Measurements from ENCODE around the gene MTSS2. TPM values are rescaled to one million over a fixed set of nuclear protein-coding genes. Genes with fewer than 3 reads are reported as not detected.

Gene MTSS2
- total and polyA plus RNA-seq, 2 of the 8 experiments (the other 6 are each of a cell fraction or from before 2014, with no cell fraction given): 23.3 to 36.7 TPM

DNA sequence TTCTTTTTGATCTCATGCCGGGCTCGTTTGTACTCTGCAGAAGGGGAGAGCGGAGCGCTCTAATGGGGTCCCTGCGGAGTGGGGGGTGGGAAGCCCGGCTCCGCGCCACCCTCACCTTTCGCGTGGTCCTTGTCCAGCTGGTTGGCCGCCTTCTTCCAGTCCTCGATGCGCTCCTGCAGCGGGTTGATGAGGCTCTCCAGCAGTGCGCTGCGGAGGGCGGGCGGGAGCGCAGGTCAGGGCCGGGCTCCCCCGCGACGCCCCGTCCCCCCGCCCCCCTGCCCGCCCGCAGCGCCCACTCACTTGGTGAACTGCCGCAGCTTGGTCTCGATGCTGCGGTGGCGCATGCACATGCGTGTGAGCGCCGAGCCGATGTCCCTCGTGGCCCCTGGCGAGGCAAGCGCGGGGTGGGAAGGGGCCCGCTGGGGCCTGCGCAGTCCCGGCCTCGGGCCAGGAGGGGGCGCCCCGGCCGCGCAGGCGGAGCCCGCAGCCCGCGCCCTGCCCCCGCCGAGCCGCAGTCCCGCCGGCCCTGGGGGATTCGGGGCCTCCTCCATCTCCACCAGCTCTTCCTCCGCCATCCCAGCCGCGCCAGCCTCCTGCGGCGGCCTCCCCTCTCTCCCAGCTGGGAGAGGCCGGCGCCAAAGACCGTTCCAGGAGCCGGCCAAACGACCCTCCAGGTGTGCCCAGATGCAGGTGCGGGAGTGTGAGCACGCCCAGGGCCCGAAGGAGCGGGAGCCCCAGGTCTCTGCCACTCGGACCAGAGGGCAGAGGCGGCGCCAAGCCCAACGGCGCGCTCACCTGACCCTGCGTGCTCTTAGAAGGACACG lies 6.0 kb downstream of the MTSS2 start:
- Histone ChIP-seq H3K56ac (replicated peaks; ENCODE audit: insufficient read length, low read depth, low read length) (no peak overlapping the region), H2BK5ac (ENCODE audit: low read depth, low read length) (no peak overlapping the region), H4K20me1 (replicated peaks in 1 of 2; ENCODE audit: control insufficient read depth in 1 of 2, insufficient read depth in 2 of 2, low read length in 2 of 2) (peaks cover 6 to 8% of the 10 kb centered on the region in 2 experiments), H3K79me1 (ENCODE audit: low read depth, low read length) (peaks cover 3% of the 10 kb centered on the region; the same call in 1 of the 2 replicates), H4K8ac (ENCODE audit: extremely low read depth, insufficient read depth, low read length) (peak overlapping the region; percentile 93), H3K4me1 (replicated peaks in 1 of 4; ENCODE audit: control insufficient read depth in 3 of 4, insufficient read depth in 4 of 4, low read length in 3 of 4) (peaks cover 0 to 14% (median 4%) of the 10 kb centered on the region in 4 experiments; a peak in 5 of 7 replicates), H4K5ac (ENCODE audit: insufficient read length, low read depth, low read length) (no peak overlapping the region), H3K4me2 (ENCODE audit: insufficient read depth in 1 of 2, low read depth in 2 of 2, low read length in 2 of 2) (peak overlapping the region in 1 of 2 experiments; percentile 58; a peak in 3 of 4 replicates), H4K91ac (replicated peaks; ENCODE audit: insufficient read length, low read length) (no peak overlapping the region), H3K14ac (ENCODE audit: insufficient read length) (no peak overlapping the region), H3K18ac (ENCODE audit: extremely low read depth, low read length) (peak overlapping the region; percentile 32; the same call in 1 of the 2 replicates), H3K23ac (ENCODE audit: insufficient read length) (no peak overlapping the region), H2BK15ac (ENCODE audit: low read length) (no peak overlapping the region), H3K9ac (replicated peaks in 1 of 4; ENCODE audit: extremely low read depth in 1 of 4, low read depth in 3 of 4, low read length in 3 of 4) (no peak overlapping the region), H3K9me3 (ENCODE audit: insufficient read depth in 2 of 2, low read depth in 1 of 2, low read length in 1 of 2) (no peaks in the 10 kb centered on the region), H2BK12ac (ENCODE audit: low read depth, low read length) (no peak overlapping the region), H2BK20ac (ENCODE audit: low read length) (no peak overlapping the region), H3K23me2 (ENCODE audit: low read depth, low read length) (no peaks in the 10 kb centered on the region), H3K27me3 (replicated peaks in 1 of 4; ENCODE audit: control insufficient read depth in 3 of 4, extremely low read depth in 1 of 4, insufficient read depth in 3 of 4, low read length in 3 of 4) (peaks cover 0 to 5% (median 3%) of the 10 kb centered on the region in 4 experiments; a peak in 4 of 7 replicates), H3K79me2 (ENCODE audit: control insufficient read depth in 1 of 2, insufficient read depth in 2 of 2, low read length in 2 of 2) (no peaks in the 10 kb centered on the region; a peak in 1 of 4 replicates), H2AK5ac (ENCODE audit: low read depth, low read length) (no peak overlapping the region), H2AFZ (ENCODE audit: low read length) (no peak overlapping the region), H3K4ac (replicated peaks; ENCODE audit: insufficient read length, low read depth, low read length) (no peak overlapping the region), H3K27ac (ENCODE audit: low read depth, low read length) (no peak overlapping the region), H3K4me3 (ENCODE audit: extremely low read depth in 1 of 4, insufficient read depth in 2 of 4, low read depth in 3 of 4, low read length in 4 of 4) (peak overlapping the region in 1 of 4 experiments; percentile 47; a peak in 2 of 8 replicates), H2BK120ac (replicated peaks; ENCODE audit: low read depth, low read length) (no peak overlapping the region), H3K36me3 (ENCODE audit: control insufficient read depth in 2 of 4, insufficient read depth in 4 of 4, low read length in 3 of 4) (peaks cover 0 to 3% (median 0%) of the 10 kb centered on the region in 4 experiments; a peak in 1 of 8 replicates)
- DNase-seq (ENCODE audit: low read depth in 1 of 2, low spot score in 2 of 2) (peak in 1 of 2 experiments; percentile 84), FAIRE-seq (no peak)
- CTCF ChIA-PET (ENCODE audit: partially characterized antibody): interaction anchor here (0.6 to 8.0 kb wide), 35 partner anchors 10 to 195 kb away, joined by 3 to 148 read pairs (median 6); no protein-coding TSS in a partner anchor
- POLR2A ChIA-PET (ENCODE audit: partially characterized antibody): interaction anchor here (0.9 to 2.0 kb wide), 10 partner anchors 12 to 92 kb away, joined by 3 to 7 read pairs (median 4); no protein-coding TSS in a partner anchor
- 35% methylated on average over 53 of the region's 80 CpGs; no CpG with 5 or more reads in 1 of the 2 experiments for WGBS, 2 experiments (ENCODE audit: extremely low coverage in 1 of 2, insufficient coverage in 1 of 2, insufficient read length in 1 of 2, insufficient replicate concordance in 2 of 2, low coverage in 1 of 2, low lambda C conversion rate in 2 of 2, missing lambda C conversion rate in 1 of 2)
- peak; percentile 74 for TF ChIP-seq BACH1 (IDR thresholded peaks at IDR 0.05; ENCODE audit: low read length)
- TF ChIP-seq CHD1 (IDR thresholded peaks at IDR 0.05; ENCODE audit: low read depth, low read length): no peak
- TF ChIP-seq KDM4A (IDR thresholded peaks at IDR 0.05; ENCODE audit: low read depth, low read length, severe bottlenecking): peak; percentile 29
- TF ChIP-seq SRF (IDR thresholded peaks at IDR 0.05; ENCODE audit: low read depth, low read length): no peak
- TF ChIP-seq, protein P1, sequence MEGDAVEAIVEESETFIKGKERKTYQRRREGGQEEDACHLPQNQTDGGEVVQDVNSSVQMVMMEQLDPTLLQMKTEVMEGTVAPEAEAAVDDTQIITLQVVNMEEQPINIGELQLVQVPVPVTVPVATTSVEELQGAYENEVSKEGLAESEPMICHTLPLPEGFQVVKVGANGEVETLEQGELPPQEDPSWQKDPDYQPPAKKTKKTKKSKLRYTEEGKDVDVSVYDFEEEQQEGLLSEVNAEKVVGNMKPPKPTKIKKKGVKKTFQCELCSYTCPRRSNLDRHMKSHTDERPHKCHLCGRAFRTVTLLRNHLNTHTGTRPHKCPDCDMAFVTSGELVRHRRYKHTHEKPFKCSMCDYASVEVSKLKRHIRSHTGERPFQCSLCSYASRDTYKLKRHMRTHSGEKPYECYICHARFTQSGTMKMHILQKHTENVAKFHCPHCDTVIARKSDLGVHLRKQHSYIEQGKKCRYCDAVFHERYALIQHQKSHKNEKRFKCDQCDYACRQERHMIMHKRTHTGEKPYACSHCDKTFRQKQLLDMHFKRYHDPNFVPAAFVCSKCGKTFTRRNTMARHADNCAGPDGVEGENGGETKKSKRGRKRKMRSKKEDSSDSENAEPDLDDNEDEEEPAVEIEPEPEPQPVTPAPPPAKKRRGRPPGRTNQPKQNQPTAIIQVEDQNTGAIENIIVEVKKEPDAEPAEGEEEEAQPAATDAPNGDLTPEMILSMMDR (IDR thresholded peaks at IDR 0.05; ENCODE audit: control extremely low read depth in 1 of 3, insufficient read depth in 1 of 3, low read depth in 1 of 3, low read length in 3 of 3): peak in 2 of 3 experiments; percentile 73 to 86; a peak in 3 of 4 replicates
- TF ChIP-seq RAD21 (IDR thresholded peaks at IDR 0.05 in 1 of 2, conservative IDR thresholded peaks at IDR 0.05 in 1 of 2; ENCODE audit: low read depth in 2 of 2, low read length in 2 of 2): peak; percentile 47 to 82
- TF ChIP-seq SP2 (IDR thresholded peaks at IDR 0.05; ENCODE audit: low read length): no peak
- TF ChIP-seq YY1 (IDR thresholded peaks at IDR 0.05; ENCODE audit: low read depth, low read length): peak; percentile 52; the same call in 1 of the 2 replicates

Data from H1 (cell line).